Islet of Langerhans (tissue), 1 donor: ENCODE results near the gene TACO1.

ENCODE experiments used
- FAIRE-seq: peaks from one replicate; lab custom pipeline; 2011; peaks lifted over from hg19 to GRCh38; lab: Jason Lieb, UNC

Gene TACO1

GRCh38 chr17:63640038-63640437 lies 39.3 kb downstream of the TACO1 start:
- FAIRE-seq, result no peak

- no peak for FAIRE-seq
Measured at GRCh38 chr17:63641692-63642448, 41.2 kb downstream of the TACO1 start.

- no peak for FAIRE-seq
Measured at GRCh38 chr17:63644846-63645245, 44.2 kb downstream of the TACO1 start.

GRCh38 chr17:63645775-63646487 lies 45.2 kb downstream of the TACO1 start:
- FAIRE-seq, result no peak

GRCh38 chr17:63646488-63646806 lies 45.8 kb downstream of the TACO1 start:
- FAIRE-seq, result no peak

- no peak for FAIRE-seq
Measured at GRCh38 chr17:63647065-63647725, 46.5 kb downstream of the TACO1 start.

GRCh38 chr17:63647936-63648335 lies 47.2 kb downstream of the TACO1 start:
- FAIRE-seq, result no peak

- FAIRE-seq, result no peak
Measured at GRCh38 chr17:63649813-63650212, 49.1 kb downstream of the TACO1 start.

GRCh38 chr17:63652106-63652505 lies 51.4 kb downstream of the TACO1 start:
- FAIRE-seq, result no peak

- FAIRE-seq, result no peak
Measured at GRCh38 chr17:63653050-63653449, 52.4 kb downstream of the TACO1 start.

GRCh38 chr17:63657786-63658185 lies 57.1 kb downstream of the TACO1 start:
- no peak for FAIRE-seq
